Dermis blood vessel endothelial cell (primary cell): ENCODE measurements around the gene PHOX2B. TPM values are rescaled to one million over a fixed set of nuclear protein-coding genes. Genes with fewer than 3 reads are reported as not detected.

Source experiments
- DNase-seq: peaks from one replicate; pipeline ENCODE4 v3.0.0; 2010
- total RNA-seq: library from RNA; depleted of rRNA; stranded (reverse); fragments of >200 nt; gene quantifications from 2 replicates; pipeline ENCODE4 v1.2.3, GENCODE V29; 2014

Gene PHOX2B
- not detected in 2 replicates for total RNA-seq

DNA sequence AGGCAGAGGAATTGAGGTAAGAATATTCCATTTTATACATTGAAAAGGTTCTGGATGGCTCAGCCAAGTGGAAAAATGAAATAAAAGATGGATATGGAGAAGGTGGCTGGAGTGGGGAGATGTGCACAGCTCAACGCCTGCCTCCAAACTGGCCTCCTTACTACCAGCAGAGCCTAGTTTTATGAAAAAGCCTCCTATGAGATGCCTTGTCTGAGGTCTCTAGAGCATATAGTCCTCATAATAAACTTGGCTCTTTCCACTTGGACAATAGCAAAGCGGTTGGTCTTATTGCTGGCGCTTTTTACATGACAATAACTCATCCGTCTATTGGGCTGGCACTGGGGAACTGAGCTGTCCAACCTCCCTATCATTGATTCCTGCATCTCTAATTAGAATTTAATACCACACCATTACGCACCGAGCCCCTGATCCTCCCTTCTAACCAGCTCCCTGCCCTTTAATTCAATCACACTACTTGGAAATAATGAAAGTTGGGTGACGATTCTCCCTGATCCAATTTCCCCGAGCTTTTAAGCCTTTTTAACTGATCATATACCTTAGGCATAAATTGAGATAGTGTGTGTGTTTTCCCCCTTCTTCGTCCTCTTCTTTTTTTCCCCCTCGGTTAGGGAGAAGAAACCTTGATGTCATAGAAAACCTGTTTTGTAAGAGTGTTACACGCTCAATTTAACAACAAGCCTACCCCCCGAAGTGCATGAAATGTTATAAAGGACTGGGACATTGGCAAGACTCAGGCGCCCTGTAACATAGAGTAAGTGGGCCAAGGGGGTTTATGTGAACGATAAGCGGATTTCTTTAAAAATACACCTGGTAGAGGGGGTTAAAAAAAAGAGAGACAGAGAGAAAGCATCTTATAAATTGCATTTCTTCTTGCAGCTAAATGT lies at the start of gene PHOX2B:
PHOX2B (minus strand) TSS at position 155 of the 905 bp plus-strand sequence; CDS start at position 40, 115 bp downstream.
- no peak for DNase-seq

DNA sequence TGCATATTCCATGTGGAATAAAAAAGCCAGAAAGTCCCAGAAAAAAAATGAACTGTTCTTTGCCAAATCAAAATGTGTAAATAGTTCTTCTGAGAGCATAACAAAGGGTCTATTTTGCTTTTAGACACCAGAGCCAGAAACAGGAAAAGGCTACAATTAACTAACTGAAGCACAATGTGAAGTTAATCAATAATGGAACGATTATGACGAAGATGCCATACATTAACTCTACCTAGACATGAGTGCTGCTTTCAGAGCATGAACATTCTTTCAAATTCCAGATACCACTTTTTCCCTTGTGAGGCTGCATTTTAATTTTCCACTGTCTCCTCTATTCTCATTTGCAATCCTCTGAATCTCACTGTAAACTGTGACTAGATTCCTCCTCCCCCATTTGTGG lies 48.7 kb upstream of the PHOX2B start:
- DNase-seq = no peak

DNA sequence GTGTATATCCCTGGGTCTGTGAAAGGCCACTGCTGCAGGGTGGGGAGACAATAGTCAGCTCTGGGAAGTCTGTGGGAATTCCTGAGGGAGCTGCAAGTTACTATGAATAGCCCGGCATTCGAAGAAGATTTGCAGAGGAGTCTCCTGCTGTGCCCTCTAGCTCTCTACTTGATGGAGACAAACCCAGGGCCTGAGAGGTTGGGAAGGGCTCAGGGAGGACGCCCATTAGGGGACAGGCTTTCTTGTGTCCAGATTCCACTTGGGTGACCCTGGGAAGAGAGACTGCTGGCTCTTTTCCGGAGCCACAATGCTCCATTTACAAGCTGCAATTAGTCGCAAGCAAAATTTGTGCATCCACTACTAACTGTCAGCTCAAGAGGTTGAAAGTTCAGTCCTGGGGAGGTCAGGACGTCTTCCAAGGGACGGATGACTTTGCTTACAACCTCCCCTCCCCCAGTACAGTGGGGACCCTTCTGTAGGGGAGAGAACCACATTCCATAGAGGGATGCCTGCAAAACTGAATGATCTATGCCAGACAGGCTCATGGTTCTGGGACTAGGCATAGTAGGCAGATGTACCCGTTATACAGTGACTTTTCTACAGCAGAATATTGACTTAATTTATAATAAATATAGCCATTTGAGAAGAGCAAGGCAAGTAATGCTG lies 48.2 kb upstream of the PHOX2B start:
- no peak for DNase-seq

DNA sequence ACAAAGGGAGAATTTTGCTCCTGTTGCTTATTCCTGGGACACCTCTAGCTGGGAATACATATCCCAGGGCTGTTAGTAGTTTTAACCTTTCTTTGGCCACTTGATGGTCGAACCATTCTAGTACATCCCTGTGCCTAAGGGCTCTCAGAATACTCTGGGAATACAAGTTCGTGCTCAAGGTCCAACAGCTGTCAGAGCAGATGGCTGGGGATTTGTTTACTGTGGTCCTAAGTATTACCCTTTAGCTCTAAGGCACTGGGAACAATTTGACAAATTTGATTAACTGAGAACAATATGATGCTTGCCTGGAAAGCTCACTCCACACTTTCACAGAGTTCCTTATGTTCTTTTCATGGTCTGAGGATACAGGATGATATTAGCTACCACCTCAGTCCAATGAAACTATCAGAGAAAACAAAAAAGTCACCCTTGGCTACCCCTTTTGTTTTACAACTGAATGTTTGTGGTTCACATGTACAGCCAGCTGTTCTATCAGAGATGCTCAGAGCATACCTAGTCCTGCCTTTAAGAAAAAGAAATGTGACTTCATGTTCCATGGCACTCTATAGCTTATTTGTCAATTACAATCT lies 47.4 kb upstream of the PHOX2B start:
- DNase-seq = no peak

DNA sequence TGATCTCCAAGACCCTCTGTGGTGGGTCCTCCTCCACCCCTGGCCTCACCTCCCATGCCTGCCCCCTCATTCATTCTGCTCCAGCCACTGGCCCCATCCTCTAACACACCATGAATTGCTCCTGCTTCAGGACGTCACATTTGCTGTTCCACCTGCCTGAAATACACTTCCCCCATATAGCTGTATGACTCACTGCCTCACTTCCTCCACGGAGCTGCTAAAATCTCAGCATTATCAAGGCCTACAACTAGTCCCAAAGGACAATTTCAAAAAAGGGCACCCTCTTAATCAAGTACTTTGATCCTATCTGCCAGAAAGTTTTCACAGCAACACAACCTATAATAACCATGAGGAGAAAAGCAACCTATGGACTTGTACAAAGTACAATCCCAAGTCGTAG lies 43.6 kb upstream of the PHOX2B start:
- DNase-seq = no peak

DNA sequence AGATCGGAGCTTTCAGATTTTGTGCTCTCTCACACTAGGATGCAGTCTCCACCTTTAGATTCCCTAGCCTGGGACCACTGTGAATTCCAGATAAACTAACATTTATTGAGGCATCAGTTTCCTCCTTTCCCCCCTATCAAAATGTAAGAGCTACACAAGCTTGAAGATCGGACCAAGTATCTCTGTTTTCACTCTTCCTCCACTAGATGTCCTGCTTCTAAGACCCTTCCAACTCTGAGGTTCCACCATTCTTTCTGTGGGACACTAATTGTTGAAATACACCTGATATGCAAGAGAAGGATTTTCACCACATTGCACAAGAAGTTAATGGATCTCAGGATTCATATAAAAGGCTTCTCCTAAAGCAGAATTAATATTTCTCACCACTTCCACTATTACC lies 43.0 kb upstream of the PHOX2B start:
- DNase-seq = no peak

DNA sequence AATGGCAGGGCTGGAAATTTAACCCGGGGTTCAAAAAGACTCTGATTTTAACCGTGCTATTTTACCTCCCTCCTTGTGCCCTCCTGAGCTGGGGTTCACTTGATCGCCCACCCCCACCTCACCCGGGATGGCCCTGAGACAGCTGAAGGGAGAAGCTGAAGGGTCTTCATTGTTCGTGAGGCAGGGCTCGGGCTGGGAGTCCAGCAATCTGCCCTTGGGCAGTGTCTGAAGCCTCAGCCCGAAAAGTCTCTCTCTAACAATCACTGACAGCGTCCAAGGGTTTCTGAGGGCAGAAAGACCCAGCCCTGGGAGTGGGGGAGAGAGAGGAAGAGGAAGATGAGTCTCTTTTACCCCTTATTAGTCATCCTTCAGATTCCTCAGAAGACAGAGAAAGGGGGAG lies 39.4 kb upstream of the PHOX2B start:
- DNase-seq = no peak

DNA sequence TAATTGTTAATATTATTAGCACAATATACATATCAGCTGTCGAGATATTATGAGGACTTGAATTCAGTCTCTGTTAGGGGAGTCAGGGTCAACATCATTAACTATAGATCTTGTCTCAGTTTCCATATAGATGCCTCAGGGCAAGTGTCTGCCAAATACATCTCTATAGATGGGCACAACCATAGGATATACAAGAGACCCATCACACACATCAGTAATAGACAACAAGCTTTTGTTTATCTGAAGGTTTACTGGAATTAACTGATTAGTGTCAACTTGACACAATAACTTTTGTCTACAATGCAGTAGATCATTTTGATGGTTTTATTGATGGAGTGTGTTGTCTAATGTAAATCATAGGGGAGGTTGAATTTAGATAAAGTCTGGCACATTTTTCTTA lies 37.1 kb upstream of the PHOX2B start:
- no peak for DNase-seq

DNA sequence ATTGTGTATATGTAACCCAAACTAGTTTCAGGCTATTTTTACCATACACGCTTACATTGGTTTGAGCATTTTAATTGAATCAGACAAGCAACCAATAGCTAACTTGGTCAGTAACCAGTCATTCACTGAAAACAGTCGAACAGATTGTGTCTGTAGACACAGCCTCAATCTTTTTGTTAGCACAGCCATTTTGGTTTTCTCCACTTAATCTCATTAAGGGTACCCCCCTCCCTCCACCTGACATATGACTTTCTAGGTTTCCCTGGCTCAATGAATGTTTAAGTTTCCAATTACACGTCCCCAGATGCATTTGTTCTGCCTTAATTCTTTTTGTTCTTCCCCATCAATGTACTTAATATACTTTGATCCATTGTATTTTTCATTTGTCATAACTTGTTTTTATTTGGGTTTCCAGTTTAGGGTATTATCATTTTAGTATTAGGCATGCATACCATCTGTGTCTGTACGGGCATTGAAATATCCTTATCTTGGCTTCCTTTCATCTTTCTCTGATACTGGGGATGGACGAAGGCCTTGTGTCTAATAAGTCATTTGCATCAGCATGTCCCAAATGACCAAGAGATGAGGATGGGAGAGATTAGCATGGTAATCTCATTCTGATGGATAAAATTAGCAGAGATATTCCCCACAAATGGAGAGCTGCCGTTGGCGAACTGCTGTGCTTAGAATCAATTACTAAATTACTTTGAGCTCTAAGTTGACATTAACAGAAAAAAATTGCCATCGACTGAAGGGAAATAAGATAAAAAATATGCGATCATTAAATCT lies 35.9 kb upstream of the PHOX2B start:
- no peak for DNase-seq

DNA sequence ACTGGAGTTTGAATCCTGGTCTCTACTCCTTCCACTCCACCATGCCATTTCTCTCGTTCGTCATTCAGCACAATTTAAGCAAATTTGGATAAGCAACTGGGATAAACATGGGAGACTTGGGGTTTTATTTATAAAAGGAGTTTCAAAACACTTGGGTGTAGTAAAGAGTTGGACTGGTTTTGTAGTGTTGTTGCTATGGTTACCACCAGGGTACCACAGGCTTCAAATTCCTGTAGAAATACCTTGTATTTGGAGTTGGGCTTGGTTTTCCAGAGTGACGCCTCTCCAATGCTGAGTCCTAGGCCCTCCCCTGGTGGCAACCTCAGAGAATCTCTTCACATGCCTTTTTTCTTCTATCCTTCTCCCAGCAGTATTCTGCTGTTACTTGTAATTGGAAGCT lies 27.9 kb upstream of the PHOX2B start:
- no peak for DNase-seq

DNA sequence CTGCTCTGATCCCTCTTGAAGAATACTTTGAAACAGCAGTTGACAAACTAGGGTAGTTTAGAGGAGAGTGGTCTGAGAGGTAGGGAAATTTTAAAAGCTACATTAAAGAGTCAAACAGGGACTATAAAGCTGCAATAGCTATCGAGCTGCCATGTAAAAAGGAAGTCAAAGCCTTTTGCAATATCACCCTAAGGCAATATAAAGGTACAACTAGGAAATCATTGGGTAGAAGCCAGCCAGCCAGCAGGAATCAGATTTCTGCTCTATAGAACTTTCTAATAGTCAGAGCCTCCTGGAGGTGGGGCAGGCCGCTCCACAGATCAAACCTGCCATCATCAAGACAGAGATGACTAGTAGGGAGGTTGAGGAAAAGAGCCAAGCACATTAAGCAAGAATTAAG lies 15.2 kb upstream of the PHOX2B start:
- DNase-seq = no peak

DNA sequence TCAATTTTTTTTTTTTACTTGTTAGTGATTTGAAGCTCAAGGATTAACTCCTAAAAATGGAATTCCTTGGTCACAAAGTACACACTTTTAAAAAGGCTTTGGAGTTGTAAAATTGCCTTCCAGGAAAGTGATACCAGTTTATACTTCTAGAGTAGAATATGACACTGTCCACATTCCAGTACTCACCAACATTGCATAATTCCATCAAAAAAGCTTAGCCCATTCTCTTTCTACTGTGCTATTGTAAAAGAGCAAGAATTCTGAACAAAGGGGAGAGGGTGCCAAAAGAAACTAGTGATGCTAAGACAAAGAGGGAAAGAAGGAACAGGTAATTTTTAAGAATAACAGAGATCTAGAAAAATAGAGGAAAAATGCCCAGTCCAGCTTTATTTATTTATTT lies 10.4 kb upstream of the PHOX2B start:
- no peak for DNase-seq

DNA sequence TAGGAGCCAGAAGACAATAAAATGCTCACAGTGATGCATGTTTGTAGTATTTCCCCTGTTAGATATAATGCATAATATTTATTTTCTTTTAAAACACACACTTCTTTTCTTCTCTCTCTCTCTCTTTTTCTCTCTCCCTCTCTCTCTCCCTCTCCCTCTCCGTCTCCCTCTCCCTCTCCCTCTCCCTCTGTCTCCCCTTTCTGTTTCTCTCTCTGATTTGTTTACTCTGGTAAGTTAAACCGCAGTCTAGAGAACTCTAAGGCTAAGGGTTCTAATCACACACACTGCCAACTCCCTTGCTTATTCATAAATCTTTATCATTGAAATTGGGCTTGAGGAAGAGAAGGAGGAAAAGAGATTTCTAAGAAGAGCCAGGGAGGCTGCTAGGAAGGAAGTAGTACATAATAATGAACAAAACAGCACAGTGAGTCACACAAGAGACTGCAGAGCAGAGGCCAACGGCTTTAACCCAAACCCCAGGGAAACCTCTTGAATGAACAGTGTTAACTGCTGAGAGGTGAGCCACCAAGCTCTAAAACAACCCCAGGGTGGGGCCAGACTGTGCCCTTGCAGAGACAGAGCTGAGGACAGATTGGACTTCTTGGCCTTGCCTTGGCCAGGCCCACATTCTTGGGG lies 9.1 kb upstream of the PHOX2B start:
- DNase-seq = peak; percentile 32

DNA sequence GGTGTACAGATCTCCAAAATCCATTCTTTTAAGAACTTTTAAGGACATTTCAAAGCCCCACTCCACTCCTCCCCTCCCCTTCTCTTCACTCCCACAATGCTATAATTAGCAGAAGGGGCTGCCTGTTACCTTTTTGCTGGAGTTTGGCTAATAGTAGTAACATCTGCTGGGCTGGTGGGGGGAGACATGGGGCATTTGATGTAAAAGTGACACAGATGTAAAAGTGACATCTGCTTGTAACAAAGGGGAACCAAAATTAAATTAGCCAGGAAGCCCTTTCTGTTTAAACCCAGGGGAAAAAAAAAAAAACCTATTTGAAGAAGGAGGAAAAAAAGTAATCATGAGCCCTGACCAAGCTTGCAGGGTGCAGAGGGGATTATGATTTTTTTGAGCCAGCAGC lies 5.4 kb upstream of the PHOX2B start:
- no peak for DNase-seq

DNA sequence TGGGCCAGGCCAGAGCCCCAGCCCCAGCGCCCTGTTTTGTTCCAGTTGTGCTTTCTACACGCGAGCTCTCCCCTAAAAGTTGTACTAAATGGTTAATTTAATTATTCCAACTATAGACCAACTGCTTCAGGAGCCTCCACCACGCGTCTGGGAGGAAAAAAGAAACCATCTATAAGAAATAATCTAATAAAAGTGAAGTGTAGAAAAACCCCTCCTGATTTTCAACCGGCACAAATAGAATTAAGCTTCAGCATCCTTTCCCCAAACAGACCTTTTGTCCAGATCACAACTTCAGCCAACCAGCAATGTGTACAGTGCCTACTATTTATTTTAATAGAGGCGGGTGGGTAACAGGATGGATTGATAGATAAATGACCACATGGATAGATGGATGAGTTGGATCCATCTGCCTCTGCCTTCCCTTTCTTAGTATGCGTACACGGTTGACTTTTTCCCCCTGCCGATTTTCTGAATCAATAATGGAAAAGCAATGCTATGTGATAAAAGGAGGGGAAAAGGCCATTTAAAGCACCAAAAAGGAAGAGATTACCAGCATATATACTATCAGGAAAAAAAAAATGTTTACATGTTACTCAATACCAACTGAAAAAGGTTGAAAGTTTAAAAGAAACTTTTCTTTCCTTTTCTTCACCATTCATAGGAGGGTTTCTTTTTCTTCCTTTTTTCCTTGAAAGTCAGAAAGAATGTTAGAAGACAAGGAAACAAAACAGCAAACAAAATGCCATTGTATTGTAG lies 3.7 kb upstream of the PHOX2B start:
- no peak for DNase-seq

DNA sequence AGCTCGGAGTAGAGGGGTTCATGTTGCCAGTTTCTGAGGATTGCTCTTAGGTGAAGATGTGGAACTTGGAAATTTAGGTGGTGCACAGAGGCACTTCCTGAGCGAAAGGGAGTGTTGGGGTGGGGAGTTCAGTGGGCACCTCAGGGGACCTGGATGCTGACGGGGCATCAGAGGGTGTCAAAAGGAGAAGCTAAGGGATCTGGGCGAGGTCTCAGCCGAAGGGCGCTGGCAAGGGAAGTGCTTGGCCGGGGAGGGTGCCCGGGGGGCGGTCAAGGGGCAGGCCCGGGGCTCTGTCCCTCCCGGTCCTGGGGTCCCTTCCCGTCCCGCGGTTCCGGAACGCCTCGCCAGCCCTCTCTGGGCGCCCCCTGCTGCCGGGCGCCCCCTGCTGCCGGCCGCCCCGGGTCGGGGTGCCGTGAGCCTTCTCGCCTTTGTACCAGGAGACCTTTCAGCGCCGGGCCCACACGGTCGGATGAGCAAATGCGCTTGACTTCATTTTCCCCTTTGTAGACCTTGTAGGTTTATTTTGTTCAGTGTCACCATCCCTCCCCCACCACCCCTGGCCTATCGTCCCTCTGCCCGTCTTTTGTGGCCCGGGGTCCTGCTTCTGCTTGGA lies 3.0 kb upstream of the PHOX2B start:
- DNase-seq = no peak

DNA sequence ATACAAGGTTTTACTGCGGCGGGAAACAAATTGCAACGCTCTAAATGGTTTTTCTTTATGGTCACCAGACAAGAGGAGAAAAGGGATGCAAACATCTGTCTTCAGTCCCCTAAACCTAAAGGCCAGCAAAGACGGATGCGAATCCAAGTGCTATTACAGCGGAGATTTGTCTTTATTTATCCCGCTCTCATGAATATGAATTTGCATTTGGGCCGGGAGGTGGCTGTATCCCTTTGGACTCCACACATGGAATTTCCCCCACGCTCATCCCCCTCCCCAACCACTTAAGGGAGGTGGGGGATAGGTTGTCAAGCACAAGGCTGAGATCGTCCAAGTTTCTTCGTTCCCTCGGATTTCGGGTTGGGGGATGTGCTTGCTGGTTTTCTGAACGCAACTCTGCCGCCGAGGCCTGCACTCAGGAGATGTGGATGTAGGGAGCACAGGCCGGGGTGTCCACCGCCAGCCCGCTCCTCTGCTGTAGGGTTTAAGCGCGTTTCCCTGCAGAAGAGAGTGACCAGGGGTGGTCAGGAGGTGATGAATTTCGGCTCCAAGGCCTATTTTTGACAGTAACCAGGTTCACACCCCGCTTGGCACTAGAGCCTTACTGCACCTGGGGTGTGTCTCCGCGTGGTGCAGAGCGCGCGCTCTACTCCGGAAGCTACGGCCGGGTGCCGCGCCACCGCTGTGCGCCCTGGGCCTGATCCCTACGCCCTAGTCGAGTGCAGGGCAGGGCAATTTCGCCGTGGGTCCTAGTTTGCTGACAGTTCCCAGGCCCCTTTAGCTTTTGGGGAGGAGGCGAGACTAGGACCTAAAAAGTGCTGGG lies 2.3 kb upstream of the PHOX2B start:
- no peak for DNase-seq

DNA sequence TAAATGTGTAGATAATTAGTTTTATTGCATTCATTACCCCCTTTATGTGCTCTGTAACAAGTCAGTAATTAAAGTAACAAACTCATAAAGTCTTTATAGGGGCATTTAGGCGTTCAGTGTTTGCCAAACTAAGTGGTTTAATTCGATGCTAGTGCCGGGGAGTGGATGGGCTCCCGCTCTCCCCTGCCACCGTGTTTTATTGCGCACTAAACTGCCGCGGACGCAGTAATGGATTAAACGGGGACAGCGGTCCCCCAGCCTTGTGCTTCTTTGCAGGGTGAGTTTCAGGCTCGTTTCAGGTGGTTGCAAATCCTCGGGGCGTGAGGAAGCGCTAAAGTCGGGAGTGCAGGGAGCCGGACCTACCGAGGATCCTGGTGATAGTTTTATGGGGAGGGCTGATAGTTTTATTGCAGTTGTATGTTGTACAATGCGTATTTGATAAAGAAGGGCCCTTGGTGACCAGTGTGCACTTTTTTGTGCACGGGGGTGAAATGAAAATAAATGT lies 1.6 kb upstream of the PHOX2B start:
- no peak for DNase-seq

DNA sequence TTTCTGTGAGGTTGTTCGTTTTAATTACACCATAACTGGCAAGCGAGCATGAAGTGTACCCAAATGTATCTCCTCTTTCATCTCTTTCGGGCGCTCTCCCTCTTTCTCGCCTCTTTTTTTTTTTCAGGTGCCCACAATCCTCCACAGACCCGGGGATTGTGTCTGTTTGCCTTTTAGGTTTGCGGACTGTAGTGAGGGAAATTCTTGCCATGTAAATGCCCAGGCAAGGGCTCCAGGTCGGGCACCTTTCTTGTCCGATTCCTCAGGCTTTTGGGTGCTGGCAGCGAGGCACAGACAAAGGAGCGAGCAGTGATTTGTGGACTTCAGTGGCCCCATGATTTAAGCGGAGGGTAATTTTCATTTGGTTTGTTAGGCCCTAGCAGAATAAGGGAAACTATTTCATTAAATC lies 1.1 kb upstream of the PHOX2B start:
- no peak for DNase-seq

DNA sequence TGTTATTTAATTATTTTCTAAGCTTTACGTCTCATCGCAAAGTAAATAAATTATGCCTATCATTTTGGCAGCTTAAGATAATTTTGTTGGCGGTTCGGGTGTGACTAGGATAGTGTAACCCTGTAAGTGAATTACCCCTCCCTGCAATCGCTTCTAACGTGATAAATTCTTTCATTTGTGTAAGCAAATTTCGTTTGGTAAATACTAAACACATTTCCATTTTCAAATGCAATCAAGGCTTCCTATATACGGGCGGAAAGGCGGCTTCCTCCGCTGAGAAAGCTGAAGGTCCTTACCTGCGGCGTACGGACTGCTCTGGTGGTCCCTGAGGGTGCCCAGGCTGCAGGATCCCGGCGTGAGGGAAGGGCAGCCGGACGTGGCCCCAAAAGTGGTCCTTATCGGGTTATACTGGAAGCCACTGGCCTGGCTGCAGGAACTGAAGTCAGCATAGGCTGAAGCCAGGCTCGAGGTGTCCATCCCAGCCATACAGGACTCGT lies 403 bp downstream of the PHOX2B start:
- no peak for DNase-seq
